ENCODE data around the gene RIBC2.
"Not testable (repeated sequence)": the region's sequence is repeated elsewhere in the genome, so short reads cannot be mapped to it uniquely, and the experiment has no call there.

The RIBC2 gene

DNA sequence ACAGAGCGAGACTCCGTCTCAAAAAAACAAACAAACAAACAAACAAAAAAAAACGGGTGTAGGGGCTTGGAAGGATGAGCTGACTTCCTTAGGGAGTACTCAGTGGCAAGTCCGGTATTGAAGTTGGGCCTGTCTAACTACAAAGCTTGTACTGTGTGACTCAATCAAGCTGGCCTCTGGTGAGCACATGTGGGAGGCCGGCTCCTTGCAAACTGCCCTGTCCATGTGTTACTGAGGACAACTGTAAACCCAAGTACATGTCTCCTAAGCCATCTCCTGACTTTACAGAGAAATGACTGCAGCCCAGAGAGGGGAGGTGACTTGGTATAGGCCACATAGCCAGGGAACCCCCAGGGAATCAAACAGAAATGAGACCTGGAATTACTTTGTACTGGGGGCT is 11.6 kb downstream of the RIBC2 start:
- DNase-seq, result no peak

GRCh38 chr22:45425531-45426265 is 12.2 kb downstream of the RIBC2 start:
- DNase-seq, result no peak

GRCh38 chr22:45426387-45426786 is 12.9 kb downstream of the RIBC2 start:
- no peak for DNase-seq

GRCh38 chr22:45427114-45427513 is 13.6 kb downstream of the RIBC2 start:
- no peak for DNase-seq

DNA sequence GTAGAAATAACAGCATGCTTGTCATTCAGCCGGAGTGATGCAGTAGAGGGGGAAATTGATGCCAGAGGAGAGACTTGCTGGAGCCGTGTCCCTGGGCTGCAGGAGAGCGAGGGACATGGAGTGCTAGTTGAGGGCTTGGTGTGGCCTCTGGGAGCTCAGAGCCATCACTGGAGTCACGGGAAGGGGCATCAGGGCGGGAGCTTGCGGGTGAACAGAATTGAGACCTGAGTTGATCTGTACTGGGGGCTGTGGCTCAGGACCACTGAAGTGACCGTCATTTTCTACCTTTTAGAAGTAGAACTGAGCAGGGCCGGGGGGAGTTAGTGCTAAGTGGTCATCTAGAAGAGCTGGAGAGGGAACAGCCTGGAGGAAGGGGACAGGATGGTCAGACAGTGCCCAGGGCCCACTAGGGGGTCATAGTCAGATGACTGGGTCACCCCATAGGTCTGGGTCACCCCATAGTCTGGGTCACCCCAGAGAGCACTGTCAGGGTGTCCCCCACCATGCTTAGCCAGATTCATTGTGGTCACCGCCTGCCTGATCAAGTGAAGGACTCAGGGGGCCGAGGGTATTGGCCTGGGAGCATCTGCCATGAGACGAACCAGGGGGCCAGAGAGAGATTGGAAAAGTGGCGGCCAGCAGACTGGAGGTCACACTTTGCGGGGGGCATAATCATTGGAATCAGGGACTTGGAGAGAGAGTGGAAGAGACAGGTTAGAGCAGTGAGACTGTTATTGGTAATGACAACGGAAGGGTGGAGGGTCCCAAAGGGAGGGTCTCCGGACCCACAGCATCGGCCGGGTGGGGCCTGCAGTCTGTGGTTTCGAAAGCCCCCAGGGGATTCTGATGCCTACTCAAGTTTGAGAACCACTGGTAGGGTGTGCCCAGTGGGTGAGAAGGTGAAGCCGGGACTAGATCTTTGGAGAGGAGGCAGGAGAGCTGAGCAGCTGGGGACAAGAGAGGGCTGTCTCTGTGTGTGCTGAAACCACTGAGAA is 15.2 kb downstream of the RIBC2 start:
- DNase-seq, result no peak

DNA sequence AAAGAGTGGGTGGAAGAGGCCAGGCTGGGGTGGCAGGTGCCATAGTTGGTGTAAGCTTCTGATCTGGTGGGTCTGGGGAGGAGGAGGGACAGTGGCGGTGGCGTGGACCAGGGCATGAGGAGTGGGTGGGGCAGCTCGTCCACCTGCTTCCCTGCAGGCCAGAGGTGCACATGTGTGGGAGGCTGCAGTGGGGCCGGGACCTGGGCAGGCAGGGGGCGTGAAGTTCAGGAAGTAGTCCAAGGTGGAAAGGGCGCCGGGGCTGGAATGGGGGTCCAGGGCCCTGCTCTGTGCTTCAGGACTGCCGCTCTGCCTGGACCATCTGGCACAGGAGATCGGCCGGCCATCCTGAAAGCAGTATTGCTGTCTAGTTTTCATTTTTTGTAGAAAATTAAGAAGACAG is 15.9 kb downstream of the RIBC2 start:
- no peak for DNase-seq

DNA sequence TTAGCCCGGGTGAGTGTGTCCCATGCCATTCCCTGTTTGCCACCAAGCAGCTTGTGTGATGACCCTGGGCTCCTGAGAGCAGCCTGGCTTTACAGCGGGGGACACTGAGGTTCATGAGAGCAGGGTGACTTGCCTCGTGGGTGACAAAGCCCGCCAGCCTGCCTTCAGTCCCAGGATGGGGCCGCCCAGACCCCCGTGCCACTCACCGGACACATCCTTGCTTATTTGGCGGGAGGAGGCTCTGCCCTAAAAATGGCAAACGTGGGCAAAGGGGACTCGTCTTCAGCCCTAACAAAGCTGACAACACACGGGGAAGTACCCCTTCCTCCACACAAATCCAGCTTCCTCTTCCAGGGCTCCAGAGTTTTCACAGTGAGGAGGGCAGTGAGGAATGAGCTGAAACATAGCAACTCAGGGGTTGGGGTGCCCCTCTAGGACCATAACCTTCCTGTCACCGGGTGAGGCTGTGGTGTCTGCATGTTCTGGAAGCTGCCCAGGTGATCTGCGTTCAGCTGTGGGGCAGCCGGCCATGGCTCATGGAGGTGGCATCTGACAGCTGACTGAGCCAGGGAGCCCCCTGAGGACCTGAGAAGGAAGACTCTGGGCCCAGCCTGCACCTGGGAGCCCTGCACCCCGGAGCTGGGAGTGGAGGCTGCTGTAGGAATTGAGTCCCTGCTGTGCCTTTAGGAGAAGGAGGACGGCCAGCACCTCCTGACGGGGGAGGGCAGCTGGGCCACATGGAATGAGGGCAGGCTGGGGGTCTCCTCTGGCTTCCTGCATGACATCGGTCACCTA is 16.7 kb downstream of the RIBC2 start:
- no peak for DNase-seq

GRCh38 chr22:45430871-45431270 is 17.4 kb downstream of the RIBC2 start:
- no peak for DNase-seq

- no peak for DNase-seq
Measured at GRCh38 chr22:45434981-45435380, 21.5 kb downstream of the RIBC2 start.

- peak; percentile 91 for DNase-seq
Measured at GRCh38 chr22:45435544-45436139, 22.1 kb downstream of the RIBC2 start.

DNA sequence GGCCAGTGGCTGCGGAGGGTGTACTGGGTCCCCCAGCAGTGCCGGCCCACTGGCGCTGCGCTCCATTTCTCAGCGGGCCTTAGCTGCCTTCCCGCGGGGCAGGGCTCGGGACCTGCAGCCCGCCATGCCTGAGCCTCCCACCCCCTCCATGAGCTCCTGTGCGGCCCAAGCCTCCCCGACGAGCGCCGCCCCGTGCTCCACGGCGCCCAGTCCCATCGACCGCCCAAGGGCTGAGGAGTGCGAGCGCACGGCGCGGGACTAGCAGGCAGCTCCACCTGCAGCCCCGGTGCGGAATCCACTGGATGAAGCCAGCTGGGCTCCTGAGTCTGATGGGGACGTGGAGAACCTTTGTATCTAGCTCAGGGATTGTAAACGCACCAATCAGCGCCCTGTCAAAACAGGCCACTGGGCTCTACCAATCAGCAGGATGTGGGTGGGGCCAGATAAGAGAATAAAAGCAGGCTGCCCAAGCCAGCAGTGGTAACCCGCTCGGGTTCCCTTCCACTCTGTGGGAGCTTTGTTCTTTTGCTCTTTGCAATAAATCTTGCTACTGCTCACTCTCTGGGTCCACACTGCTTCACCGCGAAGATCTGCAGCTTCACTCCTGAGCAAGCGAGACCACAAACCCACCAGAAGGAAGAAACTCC is 23.5 kb downstream of the RIBC2 start:
- not testable (repeated sequence) for DNase-seq

GRCh38 chr22:45438336-45438735 is 24.8 kb downstream of the RIBC2 start:
- no peak for DNase-seq

DNA sequence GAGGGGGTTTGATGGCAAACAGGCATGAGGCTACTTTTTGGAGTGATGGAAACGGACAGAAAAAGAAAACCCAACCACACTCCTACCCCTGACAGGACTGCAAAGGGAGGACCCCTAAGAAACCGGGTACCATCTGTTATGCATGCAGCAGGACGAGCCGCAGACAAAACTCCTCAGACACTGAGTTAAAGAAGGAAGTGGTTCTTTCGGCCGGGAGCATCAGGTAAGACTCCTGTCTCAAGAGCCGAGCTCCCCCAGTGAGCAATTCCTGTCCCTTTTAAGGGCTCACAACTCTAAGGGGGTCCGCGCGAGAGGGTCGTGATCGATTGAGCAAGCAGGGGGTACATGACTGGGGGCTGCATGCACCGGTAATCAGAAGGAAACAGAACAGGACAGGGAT is 27.2 kb downstream of the RIBC2 start:
- not testable (repeated sequence) for DNase-seq

DNA sequence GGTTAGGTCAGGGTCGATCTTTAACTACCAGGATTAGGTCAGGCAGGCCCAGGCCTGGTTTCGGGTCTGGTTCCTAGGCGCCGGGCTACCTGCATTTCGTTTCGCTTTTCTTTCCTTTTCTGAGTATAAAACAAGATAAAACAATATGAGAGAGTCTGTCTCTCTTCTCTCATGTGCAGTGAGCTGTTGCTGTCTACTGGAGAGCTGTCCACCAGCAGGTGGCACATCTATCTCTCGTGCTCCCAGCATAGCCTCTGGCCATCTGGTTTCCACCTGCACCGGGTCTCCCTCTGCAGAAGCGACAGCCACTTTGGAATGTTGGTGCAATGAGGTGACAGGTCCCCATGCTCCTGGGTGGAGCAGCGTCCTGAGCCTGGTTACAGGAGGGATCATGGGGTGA is 27.6 kb downstream of the RIBC2 start:
- DNase-seq, result peak; percentile 77

- no peak for DNase-seq
Measured at GRCh38 chr22:45442116-45442515, 28.6 kb downstream of the RIBC2 start.

DNA sequence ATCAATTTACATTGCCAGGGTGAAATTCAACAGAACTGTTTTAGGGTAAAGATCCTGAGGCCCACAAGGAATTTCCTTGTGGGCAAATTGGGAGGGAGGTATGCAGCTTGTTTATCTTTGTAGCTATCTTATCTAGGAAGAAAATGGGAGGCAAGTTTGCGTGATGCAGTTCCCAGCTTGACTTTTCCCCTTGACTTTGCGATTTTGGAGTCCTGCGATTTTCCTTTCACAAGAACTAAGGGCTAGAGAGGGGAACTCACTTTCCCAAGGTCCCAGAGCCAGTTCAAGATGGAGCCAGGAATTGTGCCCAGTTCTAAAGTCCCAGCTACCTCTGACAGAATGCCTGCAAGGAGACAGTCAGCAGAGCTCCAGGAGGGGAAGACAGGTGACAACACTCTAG is 30.7 kb downstream of the RIBC2 start:
- no peak for DNase-seq

GRCh38 chr22:45445031-45445710 is 31.7 kb downstream of the RIBC2 start:
- DNase-seq, result no peak

- DNase-seq, result no peak
Measured at GRCh38 chr22:45446216-45446615, 32.7 kb downstream of the RIBC2 start.

GRCh38 chr22:45447596-45447995 is 34.1 kb downstream of the RIBC2 start:
- not testable (repeated sequence) for DNase-seq

- peak; percentile 89 for DNase-seq
Measured at GRCh38 chr22:45448431-45448830, 34.9 kb downstream of the RIBC2 start.

DNA sequence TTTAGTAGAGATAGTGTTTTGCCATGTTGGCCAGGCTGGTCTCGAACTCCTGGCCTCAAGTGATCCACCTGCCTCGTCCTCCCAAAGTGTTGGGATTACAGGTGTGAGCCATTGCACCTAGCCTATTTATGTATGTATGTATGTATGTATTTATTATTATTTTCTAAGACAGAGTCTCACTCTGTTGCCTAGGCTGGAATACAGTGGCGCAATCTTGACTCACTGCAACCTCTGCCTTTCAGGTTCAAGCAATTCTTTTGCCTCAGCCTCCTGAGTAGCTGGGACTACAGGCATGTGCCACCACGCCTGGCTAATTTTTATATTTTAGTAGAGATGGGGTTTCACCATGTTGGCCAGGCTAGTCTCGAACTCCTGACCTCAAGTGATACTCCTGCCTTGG is 35.9 kb downstream of the RIBC2 start:
- DNase-seq, result not testable (repeated sequence)

Measured in right hindlimb (tissue), 1 donor.